GM23338 (cell line): ENCODE measurements around the gene TASL. TPM values are rescaled to one million over a fixed set of nuclear protein-coding genes. Genes with fewer than 3 reads are reported as not detected.

Experiments used
- ATAC-seq: fragments of 200-7000 bp; cut with Tn5 transposase; 3 replicates; pipeline ENCODE4 v1.9.1; 2020
- DNase-seq: peaks from one replicate; pipeline ENCODE4 v3.0.0-alpha.2; 2015; ENCODE audit warnings: low spot score
- H2AFZ ChIP-seq: fragments of 200-600 bp; sonication (generic); 2 replicates; pipeline ENCODE4 v1.8.0; 2016; ENCODE audit warnings: antibody characterized with exemption, mild to moderate bottlenecking, moderate library complexity
- H3F3A ChIP-seq: fragments of 200-600 bp; sonication (generic); replicated peaks from 2 replicates; pipeline ENCODE4 v1.8.0; 2017; ENCODE audit warnings: antibody characterized with exemption, mixed run types, low read depth
- H3K27ac ChIP-seq: fragments of 200-600 bp; sonication (generic); 2 replicates; pipeline ENCODE4 v1.6.1; 2016; ENCODE audit warnings: low read depth
- H3K27me3 ChIP-seq: fragments of 200-600 bp; sonication (generic); 2 replicates; pipeline ENCODE4 v1.8.0; 2016; ENCODE audit warnings: mild to moderate bottlenecking, mixed run types, moderate library complexity; ENCODE audit not compliant: insufficient read depth
- H3K36me3 ChIP-seq: fragments of 200-600 bp; sonication (generic); 2 replicates; pipeline ENCODE4 v1.8.0; 2016; ENCODE audit warnings: mild to moderate bottlenecking; ENCODE audit not compliant: insufficient read depth
- H3K4me1 ChIP-seq: fragments of 200-600 bp; sonication (generic); 2 replicates; pipeline ENCODE4 v1.8.0; 2016; ENCODE audit warnings: mild to moderate bottlenecking, moderate library complexity; ENCODE audit not compliant: insufficient read depth
- H3K4me2 ChIP-seq: fragments of 200-600 bp; sonication (generic); 2 replicates; pipeline ENCODE4 v1.7.1; 2017; ENCODE audit warnings: mixed run types
- H3K4me3 ChIP-seq: fragments of 200-600 bp; sonication (generic); 2 replicates; pipeline ENCODE4 v1.6.1; 2016; ENCODE audit warnings: mixed run types
- H3K79me2 ChIP-seq: fragments of 200-600 bp; sonication (generic); replicated peaks from 2 replicates; pipeline ENCODE4 v1.8.0; 2017; ENCODE audit warnings: mild to moderate bottlenecking; ENCODE audit not compliant: insufficient read depth
- H3K9me2 ChIP-seq: fragments of 200-600 bp; sonication (generic); 2 replicates; pipeline ENCODE4 v1.8.0; 2017; ENCODE audit not compliant: insufficient read depth
- H4K20me1 ChIP-seq: fragments of 200-600 bp; sonication (generic); replicated peaks from 2 replicates; pipeline ENCODE4 v1.8.0; 2017; ENCODE audit warnings: mild to moderate bottlenecking; ENCODE audit not compliant: insufficient read depth
- H3K27ac Mint-ChIP-seq: 2 replicates; pipeline ENCODE4 v1.8.0; 2020; ENCODE audit warnings: inconsistent platforms, mild to moderate bottlenecking, moderate library complexity, mixed read lengths
- H3K27me3 Mint-ChIP-seq: 3 replicates; pipeline ENCODE4 v1.8.0; 2022; ENCODE audit warnings: low read depth, mild to moderate bottlenecking, moderate library complexity, mixed read lengths, inconsistent platforms; ENCODE audit not compliant: insufficient read depth, poor library complexity
- H3K36me3 Mint-ChIP-seq: 3 replicates; pipeline ENCODE4 v1.8.0; 2021; ENCODE audit warnings: low read depth, mild to moderate bottlenecking, inconsistent platforms, moderate library complexity, mixed read lengths
- H3K4me1 Mint-ChIP-seq: 3 replicates; pipeline ENCODE4 v1.8.0; 2020; ENCODE audit warnings: mild to moderate bottlenecking, inconsistent platforms, mixed read lengths
- H3K4me3 Mint-ChIP-seq: 3 replicates; pipeline ENCODE4 v1.8.0; 2021; ENCODE audit warnings: moderate library complexity, mild to moderate bottlenecking, inconsistent platforms, mixed read lengths
- H3K9me3 Mint-ChIP-seq: 3 replicates; pipeline ENCODE4 v1.8.0; 2020; ENCODE audit warnings: moderate library complexity, mild to moderate bottlenecking, inconsistent platforms, mixed read lengths
- CREB1 ChIP-seq: fragments of 250-450 bp; sonication (Bioruptor Pico); IDR thresholded peaks from 2 replicates; pipeline ENCODE4 v1.5.0; 2020; ENCODE audit warnings: low read depth, mild to moderate bottlenecking, moderate library complexity
- EZH2 ChIP-seq: fragments of 200-600 bp; sonication (generic); IDR thresholded peaks from one replicate; pipeline ENCODE4 v1.8.0; 2017; ENCODE audit warnings: antibody characterized with exemption, mild to moderate bottlenecking, low read depth; ENCODE audit not compliant: unreplicated experiment
- EZH2phosphoT487 ChIP-seq: fragments of 200-600 bp; sonication (generic); IDR thresholded peaks from one replicate; pipeline ENCODE4 v1.8.1; 2018; ENCODE audit warnings: antibody characterized with exemption; ENCODE audit not compliant: unreplicated experiment
- JUNB ChIP-seq: IDR thresholded peaks from one replicate; pipeline ENCODE4 v1.6.1; 2016; ENCODE audit warnings: antibody characterized with exemption; ENCODE audit not compliant: unreplicated experiment
- NANOG ChIP-seq: IDR thresholded peaks from 2 replicates; pipeline ENCODE4 v1.6.1; 2016; ENCODE audit warnings: antibody characterized with exemption, borderline replicate concordance
- POLR2AphosphoS5 ChIP-seq: IDR thresholded peaks from 2 replicates; pipeline ENCODE4 v1.6.1; 2016; ENCODE audit warnings: antibody characterized with exemption, low read depth
- ZNF114 ChIP-seq: fragments of 250-450 bp; sonication (Bioruptor Pico); IDR thresholded peaks from 2 replicates; pipeline ENCODE4 v1.5.0; 2020; ENCODE audit warnings: mild to moderate bottlenecking, moderate library complexity
- ZNF331 ChIP-seq: fragments of 250-450 bp; sonication (Bioruptor Pico); IDR thresholded peaks from 2 replicates; pipeline ENCODE4 v1.5.0; 2020; ENCODE audit warnings: low read depth, mild to moderate bottlenecking, moderate library complexity
- polyA plus RNA-seq: library from polyadenylated mRNA; unstranded; fragments of >200 nt; fragmentation: Nextera tagmentation; extraction: Ambion mirVana; gene quantifications from 2 replicates; pipeline ENCODE4 v1.2.1, GENCODE V29; 2016
- total RNA-seq: library from RNA; depleted of rRNA; stranded (reverse); fragments of >200 nt; shearing (Covaris generic); gene quantifications from 2 replicates; pipeline ENCODE4 v1.2.3, GENCODE V29; 2014
- TF ChIP-seq, protein P1 (sequence below): IDR thresholded peaks from one replicate; pipeline ENCODE4 v1.6.1; 2018; ENCODE audit warnings: antibody characterized with exemption; ENCODE audit not compliant: unreplicated experiment
- TF ChIP-seq, protein P2 (sequence below): fragments of 250-450 bp; sonication (Bioruptor Pico); IDR thresholded peaks from 2 replicates; pipeline ENCODE4 v1.5.0; 2020; ENCODE audit warnings: mild to moderate bottlenecking, moderate library complexity
- TF ChIP-seq, protein P3 (sequence below): IDR thresholded peaks from 2 replicates; pipeline ENCODE4 v1.6.1; 2016; ENCODE audit warnings: antibody characterized with exemption

Gene TASL
- total and polyA plus RNA-seq, 2 experiments from 2014 or later = not detected

DNA sequence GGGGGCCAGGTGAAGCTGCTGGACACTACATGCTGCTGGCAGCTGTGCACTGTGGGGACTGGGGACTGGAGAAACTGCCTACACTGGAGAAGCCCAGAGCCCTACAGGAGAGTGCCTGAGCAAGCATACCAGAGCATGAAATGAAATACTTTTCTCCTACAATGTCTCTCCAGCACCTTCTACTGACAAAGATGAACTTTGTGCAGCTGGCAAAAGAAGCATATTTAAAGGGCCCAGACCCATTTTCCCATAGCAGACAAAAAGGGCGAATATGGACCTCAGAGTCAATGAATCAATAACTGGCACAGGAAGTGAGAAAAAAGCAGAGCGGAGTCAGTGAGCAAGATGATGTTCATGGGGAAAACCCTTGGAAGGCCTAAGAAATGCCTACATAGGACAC is 44.8 kb upstream of the TASL start:
- no peak overlapping the region for H3K4me3 Mint-ChIP-seq
- TF ChIP-seq JUNB = no peak
- TF ChIP-seq CREB1 = no peak
- no peak for TF ChIP-seq EZH2phosphoT487
- no peak for TF ChIP-seq EZH2
- TF ChIP-seq, protein P1, sequence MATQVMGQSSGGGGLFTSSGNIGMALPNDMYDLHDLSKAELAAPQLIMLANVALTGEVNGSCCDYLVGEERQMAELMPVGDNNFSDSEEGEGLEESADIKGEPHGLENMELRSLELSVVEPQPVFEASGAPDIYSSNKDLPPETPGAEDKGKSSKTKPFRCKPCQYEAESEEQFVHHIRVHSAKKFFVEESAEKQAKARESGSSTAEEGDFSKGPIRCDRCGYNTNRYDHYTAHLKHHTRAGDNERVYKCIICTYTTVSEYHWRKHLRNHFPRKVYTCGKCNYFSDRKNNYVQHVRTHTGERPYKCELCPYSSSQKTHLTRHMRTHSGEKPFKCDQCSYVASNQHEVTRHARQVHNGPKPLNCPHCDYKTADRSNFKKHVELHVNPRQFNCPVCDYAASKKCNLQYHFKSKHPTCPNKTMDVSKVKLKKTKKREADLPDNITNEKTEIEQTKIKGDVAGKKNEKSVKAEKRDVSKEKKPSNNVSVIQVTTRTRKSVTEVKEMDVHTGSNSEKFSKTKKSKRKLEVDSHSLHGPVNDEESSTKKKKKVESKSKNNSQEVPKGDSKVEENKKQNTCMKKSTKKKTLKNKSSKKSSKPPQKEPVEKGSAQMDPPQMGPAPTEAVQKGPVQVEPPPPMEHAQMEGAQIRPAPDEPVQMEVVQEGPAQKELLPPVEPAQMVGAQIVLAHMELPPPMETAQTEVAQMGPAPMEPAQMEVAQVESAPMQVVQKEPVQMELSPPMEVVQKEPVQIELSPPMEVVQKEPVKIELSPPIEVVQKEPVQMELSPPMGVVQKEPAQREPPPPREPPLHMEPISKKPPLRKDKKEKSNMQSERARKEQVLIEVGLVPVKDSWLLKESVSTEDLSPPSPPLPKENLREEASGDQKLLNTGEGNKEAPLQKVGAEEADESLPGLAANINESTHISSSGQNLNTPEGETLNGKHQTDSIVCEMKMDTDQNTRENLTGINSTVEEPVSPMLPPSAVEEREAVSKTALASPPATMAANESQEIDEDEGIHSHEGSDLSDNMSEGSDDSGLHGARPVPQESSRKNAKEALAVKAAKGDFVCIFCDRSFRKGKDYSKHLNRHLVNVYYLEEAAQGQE = no peak
- TF ChIP-seq, protein P2, sequence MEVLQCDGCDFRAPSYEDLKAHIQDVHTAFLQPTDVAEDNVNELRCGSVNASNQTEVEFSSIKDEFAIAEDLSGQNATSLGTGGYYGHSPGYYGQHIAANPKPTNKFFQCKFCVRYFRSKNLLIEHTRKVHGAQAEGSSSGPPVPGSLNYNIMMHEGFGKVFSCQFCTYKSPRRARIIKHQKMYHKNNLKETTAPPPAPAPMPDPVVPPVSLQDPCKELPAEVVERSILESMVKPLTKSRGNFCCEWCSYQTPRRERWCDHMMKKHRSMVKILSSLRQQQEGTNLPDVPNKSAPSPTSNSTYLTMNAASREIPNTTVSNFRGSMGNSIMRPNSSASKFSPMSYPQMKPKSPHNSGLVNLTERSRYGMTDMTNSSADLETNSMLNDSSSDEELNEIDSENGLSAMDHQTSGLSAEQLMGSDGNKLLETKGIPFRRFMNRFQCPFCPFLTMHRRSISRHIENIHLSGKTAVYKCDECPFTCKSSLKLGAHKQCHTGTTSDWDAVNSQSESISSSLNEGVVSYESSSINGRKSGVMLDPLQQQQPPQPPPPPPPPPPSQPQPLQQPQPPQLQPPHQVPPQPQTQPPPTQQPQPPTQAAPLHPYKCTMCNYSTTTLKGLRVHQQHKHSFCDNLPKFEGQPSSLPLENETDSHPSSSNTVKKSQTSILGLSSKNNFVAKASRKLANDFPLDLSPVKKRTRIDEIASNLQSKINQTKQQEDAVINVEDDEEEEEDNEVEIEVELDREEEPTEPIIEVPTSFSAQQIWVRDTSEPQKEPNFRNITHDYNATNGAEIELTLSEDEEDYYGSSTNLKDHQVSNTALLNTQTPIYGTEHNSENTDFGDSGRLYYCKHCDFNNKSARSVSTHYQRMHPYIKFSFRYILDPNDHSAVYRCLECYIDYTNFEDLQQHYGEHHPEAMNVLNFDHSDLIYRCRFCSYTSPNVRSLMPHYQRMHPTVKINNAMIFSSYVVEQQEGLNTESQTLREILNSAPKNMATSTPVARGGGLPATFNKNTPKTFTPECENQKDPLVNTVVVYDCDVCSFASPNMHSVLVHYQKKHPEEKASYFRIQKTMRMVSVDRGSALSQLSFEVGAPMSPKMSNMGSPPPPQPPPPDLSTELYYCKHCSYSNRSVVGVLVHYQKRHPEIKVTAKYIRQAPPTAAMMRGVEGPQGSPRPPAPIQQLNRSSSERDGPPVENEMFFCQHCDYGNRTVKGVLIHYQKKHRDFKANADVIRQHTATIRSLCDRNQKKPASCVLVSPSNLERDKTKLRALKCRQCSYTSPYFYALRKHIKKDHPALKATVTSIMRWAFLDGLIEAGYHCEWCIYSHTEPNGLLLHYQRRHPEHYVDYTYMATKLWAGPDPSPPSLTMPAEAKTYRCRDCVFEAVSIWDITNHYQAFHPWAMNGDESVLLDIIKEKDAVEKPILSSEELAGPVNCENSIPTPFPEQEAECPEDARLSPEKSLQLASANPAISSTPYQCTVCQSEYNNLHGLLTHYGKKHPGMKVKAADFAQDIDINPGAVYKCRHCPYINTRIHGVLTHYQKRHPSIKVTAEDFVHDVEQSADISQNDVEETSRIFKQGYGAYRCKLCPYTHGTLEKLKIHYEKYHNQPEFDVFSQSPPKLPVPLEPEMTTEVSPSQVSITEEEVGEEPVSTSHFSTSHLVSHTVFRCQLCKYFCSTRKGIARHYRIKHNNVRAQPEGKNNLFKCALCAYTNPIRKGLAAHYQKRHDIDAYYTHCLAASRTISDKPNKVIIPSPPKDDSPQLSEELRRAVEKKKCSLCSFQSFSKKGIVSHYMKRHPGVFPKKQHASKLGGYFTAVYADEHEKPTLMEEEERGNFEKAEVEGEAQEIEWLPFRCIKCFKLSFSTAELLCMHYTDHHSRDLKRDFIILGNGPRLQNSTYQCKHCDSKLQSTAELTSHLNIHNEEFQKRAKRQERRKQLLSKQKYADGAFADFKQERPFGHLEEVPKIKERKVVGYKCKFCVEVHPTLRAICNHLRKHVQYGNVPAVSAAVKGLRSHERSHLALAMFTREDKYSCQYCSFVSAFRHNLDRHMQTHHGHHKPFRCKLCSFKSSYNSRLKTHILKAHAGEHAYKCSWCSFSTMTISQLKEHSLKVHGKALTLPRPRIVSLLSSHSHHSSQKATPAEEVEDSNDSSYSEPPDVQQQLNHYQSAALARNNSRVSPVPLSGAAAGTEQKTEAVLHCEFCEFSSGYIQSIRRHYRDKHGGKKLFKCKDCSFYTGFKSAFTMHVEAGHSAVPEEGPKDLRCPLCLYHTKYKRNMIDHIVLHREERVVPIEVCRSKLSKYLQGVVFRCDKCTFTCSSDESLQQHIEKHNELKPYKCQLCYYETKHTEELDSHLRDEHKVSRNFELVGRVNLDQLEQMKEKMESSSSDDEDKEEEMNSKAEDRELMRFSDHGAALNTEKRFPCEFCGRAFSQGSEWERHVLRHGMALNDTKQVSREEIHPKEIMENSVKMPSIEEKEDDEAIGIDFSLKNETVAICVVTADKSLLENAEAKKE (CRISPR knock-in tag) = no peak
- TF ChIP-seq ZNF331 = no peak
- no peak for TF ChIP-seq ZNF114 (CRISPR knock-in tag)
- TF ChIP-seq, protein P3, sequence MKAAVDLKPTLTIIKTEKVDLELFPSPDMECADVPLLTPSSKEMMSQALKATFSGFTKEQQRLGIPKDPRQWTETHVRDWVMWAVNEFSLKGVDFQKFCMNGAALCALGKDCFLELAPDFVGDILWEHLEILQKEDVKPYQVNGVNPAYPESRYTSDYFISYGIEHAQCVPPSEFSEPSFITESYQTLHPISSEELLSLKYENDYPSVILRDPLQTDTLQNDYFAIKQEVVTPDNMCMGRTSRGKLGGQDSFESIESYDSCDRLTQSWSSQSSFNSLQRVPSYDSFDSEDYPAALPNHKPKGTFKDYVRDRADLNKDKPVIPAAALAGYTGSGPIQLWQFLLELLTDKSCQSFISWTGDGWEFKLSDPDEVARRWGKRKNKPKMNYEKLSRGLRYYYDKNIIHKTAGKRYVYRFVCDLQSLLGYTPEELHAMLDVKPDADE = no peak
- TF ChIP-seq NANOG = no peak
- TF ChIP-seq POLR2AphosphoS5 = no peak
- peaks cover 2% of the 10 kb centered on the region; the same call in 2 of the 3 replicates for H3K36me3 Mint-ChIP-seq
- H3K4me1 Mint-ChIP-seq = peaks cover 6% of the 10 kb centered on the region; the same call in 2 of the 3 replicates
- Histone ChIP-seq H3F3A (no peaks in the 10 kb centered on the region), H4K20me1 (no peaks in the 10 kb centered on the region), H3K27ac (no peak overlapping the region), H3K27me3 (no peaks in the 10 kb centered on the region), H3K4me3 (no peak overlapping the region), H3K36me3 (no peaks in the 10 kb centered on the region), H3K9me2 (no peaks in the 10 kb centered on the region), H3K4me2 (no peak overlapping the region), H2AFZ (no peak overlapping the region), H3K4me1 (no peaks in the 10 kb centered on the region), H3K79me2 (no peaks in the 10 kb centered on the region)
- DNase-seq (no peak), ATAC-seq (no peak)
- no peak overlapping the region for H3K27ac Mint-ChIP-seq
- no peaks in the 10 kb centered on the region for H3K27me3 Mint-ChIP-seq
- H3K9me3 Mint-ChIP-seq = peaks cover 6% of the 10 kb centered on the region; the same call in 1 of the 3 replicates
